GM19468 (cell line): ENCODE data around the gene MFN1.

ENCODE experiments used
- ATAC-seq: cut with Tn5 transposase; IDR thresholded peaks from one replicate; pipeline ENCODE4 v1.9.1; 2021; ENCODE audit warnings: mild to moderate bottlenecking, moderate library complexity, moderate number of reproducible peaks; ENCODE audit not compliant: unreplicated experiment; ENCODE audit errors: extremely low read depth

MFN1 gene

GRCh38 chr3:179425075-179425474, 77.6 kb downstream of the MFN1 start:
- no peak for ATAC-seq

DNA sequence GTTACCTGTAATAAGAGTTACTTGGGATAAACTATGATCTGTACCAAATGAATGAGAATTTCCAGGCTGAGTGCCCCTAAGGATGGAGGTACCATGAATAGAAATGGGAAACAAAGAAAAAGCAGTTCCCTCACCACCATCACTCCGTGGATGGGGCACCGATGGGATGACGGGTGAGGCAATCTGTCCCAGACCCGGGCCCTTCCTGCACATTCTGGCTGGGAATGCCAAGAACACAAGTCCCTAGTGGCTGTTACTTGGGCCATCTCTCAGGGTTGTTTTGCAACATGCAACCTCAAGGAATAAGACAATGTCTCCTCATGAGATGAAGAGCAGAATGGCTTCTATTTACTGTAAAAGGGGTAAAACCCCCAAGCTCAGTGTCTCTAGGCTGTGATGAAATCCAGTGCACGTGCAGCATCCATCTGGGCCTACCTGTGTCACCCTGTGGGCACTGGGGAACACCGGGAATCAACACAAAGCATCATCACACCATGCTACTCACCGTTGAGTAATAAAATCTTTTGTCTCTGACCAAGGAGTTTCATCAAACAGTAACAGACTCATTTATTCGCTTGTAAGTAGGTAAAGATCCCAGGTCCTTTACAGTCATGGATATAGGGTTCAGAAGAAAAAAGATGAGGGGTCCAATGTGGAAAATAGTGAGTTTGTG, 81.5 kb downstream of the MFN1 start:
- ATAC-seq: no peak

GRCh38 chr3:179430277-179430870, 82.9 kb downstream of the MFN1 start:
- ATAC-seq: no peak

GRCh38 chr3:179432021-179432420, 84.5 kb downstream of the MFN1 start:
- ATAC-seq: no peak

- ATAC-seq: no peak
Measured at GRCh38 chr3:179432451-179432850, 84.9 kb downstream of the MFN1 start.

DNA sequence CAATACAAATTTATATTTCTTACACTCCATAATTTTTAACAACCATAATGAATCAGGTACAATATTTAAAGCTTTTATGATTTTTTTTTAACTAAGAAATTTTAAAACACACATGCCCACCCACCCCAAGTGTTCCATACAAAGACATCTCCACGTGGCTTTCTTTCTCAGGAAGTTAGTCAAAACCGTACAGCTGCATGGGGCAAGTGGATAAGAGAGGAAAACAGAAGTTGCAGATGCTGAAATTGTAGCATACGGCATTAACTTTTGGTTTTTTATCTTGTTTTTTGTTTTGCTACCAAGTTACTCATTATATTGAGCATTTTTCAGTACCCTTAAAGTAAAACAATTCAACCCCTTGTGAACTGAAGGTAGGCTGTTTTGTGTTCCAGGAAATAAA, 89.0 kb downstream of the MFN1 start:
- no peak for ATAC-seq

DNA sequence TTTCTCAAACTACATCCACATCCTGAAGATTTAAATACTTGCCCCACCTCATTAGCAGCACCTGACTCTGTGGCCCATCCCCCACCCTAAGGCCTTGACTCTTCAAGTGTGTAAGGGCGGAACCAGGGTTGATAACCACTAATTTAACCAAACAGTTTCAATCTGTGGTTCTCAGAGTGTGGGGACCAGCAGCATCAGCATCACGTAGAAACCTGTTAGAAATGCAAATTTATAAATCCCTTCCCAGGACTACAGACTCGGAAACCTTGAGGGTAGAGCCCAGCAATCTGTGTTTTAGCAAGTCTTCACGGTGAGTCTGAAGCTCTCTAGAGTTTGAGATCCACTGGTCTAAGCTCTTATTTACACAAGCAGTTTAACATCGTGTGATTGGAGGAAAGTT, 91.3 kb downstream of the MFN1 start:
- ATAC-seq: peak; percentile 65
